ENCODE measurements around the gene ITM2C.

GRCh38 chr2:230868947-230869913 is 4.5 kb downstream of the ITM2C start:
- no peak for TF ChIP-seq ZBTB4 (CRISPR knock-in tag; IDR thresholded peaks at IDR 0.05; ENCODE audit: borderline replicate concordance)
- no peak for TF ChIP-seq SIN3A (IDR thresholded peaks at IDR 0.05; ENCODE audit: borderline replicate concordance, low read depth, low read length)
- no peak for TF ChIP-seq KDM1A (CRISPR knock-in tag; IDR thresholded peaks at IDR 0.05)
- TF ChIP-seq, protein P1, sequence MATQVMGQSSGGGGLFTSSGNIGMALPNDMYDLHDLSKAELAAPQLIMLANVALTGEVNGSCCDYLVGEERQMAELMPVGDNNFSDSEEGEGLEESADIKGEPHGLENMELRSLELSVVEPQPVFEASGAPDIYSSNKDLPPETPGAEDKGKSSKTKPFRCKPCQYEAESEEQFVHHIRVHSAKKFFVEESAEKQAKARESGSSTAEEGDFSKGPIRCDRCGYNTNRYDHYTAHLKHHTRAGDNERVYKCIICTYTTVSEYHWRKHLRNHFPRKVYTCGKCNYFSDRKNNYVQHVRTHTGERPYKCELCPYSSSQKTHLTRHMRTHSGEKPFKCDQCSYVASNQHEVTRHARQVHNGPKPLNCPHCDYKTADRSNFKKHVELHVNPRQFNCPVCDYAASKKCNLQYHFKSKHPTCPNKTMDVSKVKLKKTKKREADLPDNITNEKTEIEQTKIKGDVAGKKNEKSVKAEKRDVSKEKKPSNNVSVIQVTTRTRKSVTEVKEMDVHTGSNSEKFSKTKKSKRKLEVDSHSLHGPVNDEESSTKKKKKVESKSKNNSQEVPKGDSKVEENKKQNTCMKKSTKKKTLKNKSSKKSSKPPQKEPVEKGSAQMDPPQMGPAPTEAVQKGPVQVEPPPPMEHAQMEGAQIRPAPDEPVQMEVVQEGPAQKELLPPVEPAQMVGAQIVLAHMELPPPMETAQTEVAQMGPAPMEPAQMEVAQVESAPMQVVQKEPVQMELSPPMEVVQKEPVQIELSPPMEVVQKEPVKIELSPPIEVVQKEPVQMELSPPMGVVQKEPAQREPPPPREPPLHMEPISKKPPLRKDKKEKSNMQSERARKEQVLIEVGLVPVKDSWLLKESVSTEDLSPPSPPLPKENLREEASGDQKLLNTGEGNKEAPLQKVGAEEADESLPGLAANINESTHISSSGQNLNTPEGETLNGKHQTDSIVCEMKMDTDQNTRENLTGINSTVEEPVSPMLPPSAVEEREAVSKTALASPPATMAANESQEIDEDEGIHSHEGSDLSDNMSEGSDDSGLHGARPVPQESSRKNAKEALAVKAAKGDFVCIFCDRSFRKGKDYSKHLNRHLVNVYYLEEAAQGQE (IDR thresholded peaks at IDR 0.05; ENCODE audit: borderline replicate concordance in 1 of 2, low read depth in 1 of 2, low read length in 2 of 2) = no peak
- TF ChIP-seq CBFB (CRISPR knock-in tag; IDR thresholded peaks at IDR 0.05) = no peak
- no peak for TF ChIP-seq KDM4B (CRISPR knock-in tag; IDR thresholded peaks at IDR 0.05)
